HepG2 (cell line): ENCODE measurements around the gene FHIT. TPM values are rescaled to one million over a fixed set of nuclear protein-coding genes. Genes with fewer than 3 reads are reported as not detected.

Source experiments
- ATAC-seq: fragments of 200-7000 bp; cut with Tn5 transposase; 3 replicates; pipeline ENCODE4 v1.9.1; 2020; ENCODE audit warnings: mild to moderate bottlenecking, moderate library complexity
- BruUV-seq: library from RNA; stranded (reverse); fragments of 400-500 nt; replicated peaks from 2 replicates; lab custom pipeline; 2021; lab: Mats Ljungman, UMichigan
- CTCF ChIA-PET: fragments of 300-600 bp; formaldehyde crosslinking; extraction: SDS; loops from one replicate; lab custom pipeline; 2021; ENCODE audit warnings: low total read pairs, inconsistent platforms, low intra/inter-chr PET ratio; lab: Yijun Ruan, JAX
- POLR2A ChIA-PET: fragments of 350-600 bp; sonication (Branson Sonifier 250); formaldehyde crosslinking; loops from one replicate; lab custom pipeline; 2020; ENCODE audit warnings: antibody characterized with exemption, inconsistent platforms; lab: Yijun Ruan, JAX
- DNase-seq: peaks from one replicate; pipeline ENCODE4 v3.0.0-alpha.2; 2015; ENCODE audit warnings: low spot score
- FAIRE-seq: peaks from 3 replicates; lab custom pipeline; 2011; peaks lifted over from hg19 to GRCh38; lab: Jason Lieb, UNC
- H2AFZ ChIP-seq: one replicate; pipeline ENCODE4 v1.6.1; 2011; ENCODE audit warnings: low read length, inconsistent platforms
- H3K27ac ChIP-seq: fragments of 300-600 bp; 3 replicates; pipeline ENCODE4 v1.8.0; 2011; ENCODE audit warnings: mixed run types, mild to moderate bottlenecking, mixed read lengths, low read length, inconsistent platforms; ENCODE audit not compliant: insufficient read depth; ENCODE audit errors: extremely low read length
- H3K27me3 ChIP-seq, 2 experiments: fragments of 200-600 bp in 1 of 2; 2 replicates in 1 of 2; 3 replicates in 1 of 2; pipeline versions ENCODE4 v1.6.0 to v1.8.0; 2011; ENCODE audit warnings: low read length in 2 of 2, mild to moderate bottlenecking in 2 of 2, moderate library complexity in 2 of 2, inconsistent platforms in 1 of 2; ENCODE audit not compliant: insufficient read depth in 2 of 2, control insufficient read depth in 1 of 2
- H3K36me3 ChIP-seq, 2 experiments: fragments of 200-600 bp in 1 of 2; replicated peaks in 1 of 2; 2 replicates in 1 of 2; 3 replicates in 1 of 2; pipeline versions ENCODE4 v1.5.1 to v1.8.0; 2011; ENCODE audit warnings: low read length in 2 of 2, inconsistent platforms in 1 of 2; ENCODE audit not compliant: insufficient read depth in 2 of 2, control insufficient read depth in 1 of 2
- H3K4me1 ChIP-seq: 2 replicates; pipeline ENCODE4 v1.5.1; 2012; ENCODE audit warnings: low read length, inconsistent platforms; ENCODE audit not compliant: insufficient read depth
- H3K4me2 ChIP-seq: 2 replicates; pipeline ENCODE4 v1.6.0; 2011; ENCODE audit warnings: low read depth, low read length, inconsistent platforms
- H3K4me3 ChIP-seq, 3 experiments: fragments of 200-600 bp in 1 of 3; sonication (generic), shearing (Covaris generic) in 1 of 3; replicated peaks in 1 of 3; 2 replicates each; pipeline ENCODE4 v1.5.1; 2011 to 2016; ENCODE audit warnings: low read length in 3 of 3, inconsistent platforms in 2 of 3, low read depth in 2 of 3, mild to moderate bottlenecking in 2 of 3, control low read depth in 1 of 3, mixed read lengths in 1 of 3; ENCODE audit not compliant: insufficient read depth in 1 of 3
- H3K79me2 ChIP-seq: one replicate; pipeline ENCODE4 v1.6.1; 2011; ENCODE audit warnings: low read length, inconsistent platforms; ENCODE audit not compliant: insufficient read depth
- H3K9ac ChIP-seq: 2 replicates; pipeline ENCODE4 v1.6.0; 2011; ENCODE audit warnings: mild to moderate bottlenecking, low read depth, low read length, inconsistent platforms; ENCODE audit not compliant: insufficient read depth
- H3K9me3 ChIP-seq: 2 replicates; pipeline ENCODE4 v1.5.1; 2012; ENCODE audit warnings: mild to moderate bottlenecking, low read length
- H4K20me1 ChIP-seq: 2 replicates; pipeline ENCODE4 v1.6.0; 2011; ENCODE audit warnings: inconsistent platforms, mild to moderate bottlenecking, low read length, moderate library complexity; ENCODE audit not compliant: insufficient read depth
- CEBPG ChIP-seq: IDR thresholded peaks from 2 replicates; pipeline ENCODE4 v1.6.1; 2016
- CHCHD3 ChIP-seq: sonication (generic); formaldehyde crosslinking; IDR thresholded peaks from 2 replicates; pipeline ENCODE4 v1.8.0; 2022; ENCODE audit warnings: mild to moderate bottlenecking, missing genetic modification reagents, moderate library complexity
- FLYWCH1 ChIP-seq: sonication (generic); formaldehyde crosslinking; IDR thresholded peaks from 2 replicates; pipeline ENCODE4 v1.8.1; 2023; ENCODE audit warnings: mild to moderate bottlenecking, missing genetic modification reagents
- LBX2 ChIP-seq: sonication (generic); formaldehyde crosslinking; IDR thresholded peaks from 2 replicates; pipeline ENCODE4 v1.5.0; 2020; ENCODE audit warnings: missing genetic modification reagents, mild to moderate bottlenecking, borderline replicate concordance
- MBNL3 ChIP-seq: fragments of 250-450 bp; sonication (Bioruptor Pico); conservative IDR thresholded peaks from 2 replicates; pipeline ENCODE4 v1.8.0; 2022; ENCODE audit warnings: mild to moderate bottlenecking, inconsistent platforms
- TFE3 ChIP-seq: IDR thresholded peaks from 2 replicates; pipeline ENCODE4 v1.6.1; 2016
- ZHX1 ChIP-seq: sonication (generic); formaldehyde crosslinking; IDR thresholded peaks from 2 replicates; pipeline ENCODE4 v1.8.1; 2022; ENCODE audit warnings: low read depth, mild to moderate bottlenecking, missing genetic modification reagents
- ZNF143 ChIP-seq: sonication (generic); formaldehyde crosslinking; IDR thresholded peaks from 2 replicates; pipeline ENCODE4 v1.4.0; 2020; ENCODE audit warnings: missing genetic modification reagents
- ZNF451 ChIP-seq: sonication (generic); formaldehyde crosslinking; IDR thresholded peaks from 2 replicates; pipeline ENCODE4 v1.5.0; 2020; ENCODE audit warnings: mild to moderate bottlenecking, missing genetic modification reagents
- ZNF563 ChIP-seq: sonication (generic); formaldehyde crosslinking; IDR thresholded peaks from 2 replicates; pipeline ENCODE4 v1.8.0; 2022; ENCODE audit warnings: mild to moderate bottlenecking, moderate library complexity, missing genetic modification reagents
- ZNF577 ChIP-seq: sonication (generic); formaldehyde crosslinking; IDR thresholded peaks from 2 replicates; pipeline ENCODE4 v1.4.0; 2020; ENCODE audit warnings: mild to moderate bottlenecking, low read depth, missing genetic modification reagents, borderline replicate concordance
- ZNF616 ChIP-seq: sonication (generic); formaldehyde crosslinking; IDR thresholded peaks from 2 replicates; pipeline ENCODE4 v1.5.0; 2020; ENCODE audit warnings: low read depth, mild to moderate bottlenecking, missing genetic modification reagents
- ZNF629 ChIP-seq: sonication (generic); formaldehyde crosslinking; conservative IDR thresholded peaks from 2 replicates; pipeline ENCODE4 v1.5.0; 2020; ENCODE audit warnings: missing genetic modification reagents
- ZNF737 ChIP-seq: sonication (generic); formaldehyde crosslinking; IDR thresholded peaks from 2 replicates; pipeline ENCODE4 v1.5.0; 2020; ENCODE audit warnings: missing genetic modification reagents, mild to moderate bottlenecking, borderline replicate concordance
- ZSCAN21 ChIP-seq: sonication (generic); formaldehyde crosslinking; IDR thresholded peaks from 2 replicates; pipeline ENCODE4 v1.8.0; 2022; ENCODE audit warnings: mild to moderate bottlenecking, missing genetic modification reagents, moderate library complexity, borderline replicate concordance
- WGBS: methylation state at CpG from one replicate; pipeline ENCODE4 v1.1.6; 2017; ENCODE audit warnings: low lambda C conversion rate; 5-methylcytosine and 5-hydroxymethylcytosine counted together
- in situ Hi-C: cut with HindIII; loops from 2 replicates; pipeline ENCODE4 v1.10.0; 2017; ENCODE audit warnings: low pct_unique_long_range_greater_than_20kb; ENCODE audit not compliant: extremely low pct_ligation_motif_present
- intact Hi-C: fragments of 100-400 bp; cut with micrococcal nuclease; formaldehyde crosslinking; loops from one replicate; pipeline ENCODE4 v1.10.0; 2022; ENCODE audit not compliant: unreplicated experiment
- polyA plus RNA-seq, 8 experiments: library from polyadenylated mRNA; depleted of rRNA in 3 of 8; stranded (reverse) in 7 of 8; unstranded in 1 of 8; fragments of >200 nt; fragmentation: Illumina TruSeq in 4 of 8; extraction: Trizol in 4 of 8; gene quantifications; 2 replicates each; pipeline versions ENCODE4 v1.2.1 to v1.2.3, GENCODE V29; 2011 to 2016; ENCODE audit warnings: low read depth in 4 of 8, missing spikeins in 1 of 8, mixed read lengths in 1 of 8; ENCODE audit not compliant: insufficient read depth in 1 of 8
- total RNA-seq, 5 experiments: library from RNA; depleted of rRNA; stranded (reverse); fragments of >200 nt; fragmentation: Illumina TruSeq; extraction: Trizol; gene quantifications; 2 replicates each; pipeline ENCODE4 v1.2.3, GENCODE V29; 2016; ENCODE audit warnings: low read depth in 1 of 5

The FHIT gene
- total and polyA plus RNA-seq, 2 of the 13 experiments (the other 11 are each of a cell fraction or from before 2014, with no cell fraction given): 4.0 to 4.6 TPM

GRCh38 chr3:61172203-61172602, 79.0 kb downstream of the FHIT start:
- Histone ChIP-seq H3K79me2 (no peaks in the 10 kb centered on the region), H3K4me2 (no peak overlapping the region), H3K27me3 (no peaks in the 10 kb centered on the region), H3K27ac (no peak overlapping the region), H3K4me3 (no peak overlapping the region), H4K20me1 (no peaks in the 10 kb centered on the region), H3K4me1 (peaks cover 10% of the 10 kb centered on the region), H3K9ac (no peak overlapping the region), H2AFZ (no peak overlapping the region), H3K9me3 (no peaks in the 10 kb centered on the region)
- in situ Hi-C loops (no loop called here), intact Hi-C loops (loop anchor here (5.0 kb wide), 1 partner anchor 200 kb away; no protein-coding TSS in a partner anchor)
- DNase-seq (no peak), FAIRE-seq (no peak)
- POLR2A ChIA-PET: no interaction called here
- no TSS peak for BruUV-seq
- CTCF ChIA-PET: no interaction called here
- TF ChIP-seq ZNF563 (CRISPR knock-in tag): no peak
- TF ChIP-seq CHCHD3 (CRISPR knock-in tag): no peak
- no peak for TF ChIP-seq CEBPG (CRISPR knock-in tag)
- TF ChIP-seq TFE3 (CRISPR knock-in tag): no peak
- no peak for TF ChIP-seq ZNF737
- no peak for TF ChIP-seq ZNF616 (CRISPR knock-in tag)
- TF ChIP-seq, all 625 proteins: peak for 0
- no peak for ATAC-seq
- 96% methylated on average over 1 of the region's 1 CpG for whole genome bisulfite sequencing
- H3K36me3 ChIP-seq: no peaks in the 10 kb centered on the region

- Histone ChIP-seq H3K27ac (no peak overlapping the region), H3K79me2 (no peaks in the 10 kb centered on the region), H3K4me1 (peaks cover 10% of the 10 kb centered on the region), H2AFZ (no peak overlapping the region), H3K36me3 (no peaks in the 10 kb centered on the region), H3K4me2 (no peak overlapping the region), H3K9ac (no peak overlapping the region), H3K4me3 (no peak overlapping the region), H3K9me3 (no peaks in the 10 kb centered on the region), H4K20me1 (no peaks in the 10 kb centered on the region), H3K27me3 (no peaks in the 10 kb centered on the region)
- BruUV-seq: no TSS peak
- WGBS: 77% methylated on average over 2 of the region's 2 CpGs
- ChIA-PET POLR2A (no interaction called here), CTCF (no interaction called here)
- FAIRE-seq (peak; percentile 34), DNase-seq (no peak), ATAC-seq (no peak)
- in situ Hi-C loops (no loop called here), intact Hi-C loops (loop anchor here (5.0 kb wide), 1 partner anchor 203 kb away; no protein-coding TSS in a partner anchor)
- TF ChIP-seq LBX2 (CRISPR knock-in tag) (no peak), FLYWCH1 (no peak), ZNF577 (CRISPR knock-in tag) (no peak), ZSCAN21 (no peak), ZNF451 (CRISPR knock-in tag) (no peak), ZNF143 (CRISPR knock-in tag) (no peak), MBNL3 (CRISPR knock-in tag) (no peak), ZNF629 (CRISPR knock-in tag) (no peak), ZHX1 (CRISPR knock-in tag) (no peak)
Observed at GRCh38 chr3:61169621-61170251, 81.5 kb downstream of the FHIT start.
